Activated T-cell treated with anti-CD3 and anti-CD28 coated beads for 48 hours (primary cell): ENCODE measurements around the gene CBFA2T2.
A peak's percentile ranks its signal among the peaks of the same experiment; 100 is the strongest.

Source experiments
- DNase-seq: peaks from one replicate; pipeline ENCODE4 v3.0.0-alpha.2; 2020; ENCODE audit warnings: low read depth

The CBFA2T2 gene

DNA sequence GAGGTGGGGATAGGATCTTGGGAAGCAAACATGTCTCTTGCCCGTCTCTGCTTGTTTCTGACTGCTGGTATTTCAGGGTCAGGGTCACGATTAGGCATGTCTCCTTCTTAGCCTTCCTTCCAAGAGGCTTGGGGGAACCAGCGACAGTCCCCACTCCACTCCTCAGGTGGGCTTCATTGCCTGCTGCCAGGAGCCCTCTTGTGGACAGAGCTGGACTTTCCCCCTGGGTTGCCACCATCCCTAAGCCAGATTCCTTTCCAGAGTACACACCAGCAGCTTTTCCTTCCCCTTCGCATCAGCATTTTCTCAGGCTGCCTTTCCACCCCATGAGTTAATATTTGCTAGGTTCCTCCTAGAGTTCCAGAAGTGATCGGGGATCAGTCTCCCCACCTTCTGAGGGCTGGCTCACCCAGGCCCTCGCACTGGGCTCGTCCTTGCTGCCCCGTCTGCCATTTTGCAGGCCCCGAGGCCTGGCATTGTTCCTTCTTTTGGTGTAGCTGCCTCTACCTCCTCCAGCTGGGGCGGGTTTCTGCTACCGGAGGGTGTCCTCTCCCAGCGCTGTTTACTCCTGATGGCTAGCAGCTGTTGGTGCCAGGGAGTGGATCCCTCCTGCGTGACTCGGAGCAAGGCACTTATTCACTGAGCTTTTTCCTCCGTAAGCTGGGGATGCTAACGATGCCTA lies 163.5 kb downstream of the CBFA2T2 start:
- DNase-seq, result no peak

DNA sequence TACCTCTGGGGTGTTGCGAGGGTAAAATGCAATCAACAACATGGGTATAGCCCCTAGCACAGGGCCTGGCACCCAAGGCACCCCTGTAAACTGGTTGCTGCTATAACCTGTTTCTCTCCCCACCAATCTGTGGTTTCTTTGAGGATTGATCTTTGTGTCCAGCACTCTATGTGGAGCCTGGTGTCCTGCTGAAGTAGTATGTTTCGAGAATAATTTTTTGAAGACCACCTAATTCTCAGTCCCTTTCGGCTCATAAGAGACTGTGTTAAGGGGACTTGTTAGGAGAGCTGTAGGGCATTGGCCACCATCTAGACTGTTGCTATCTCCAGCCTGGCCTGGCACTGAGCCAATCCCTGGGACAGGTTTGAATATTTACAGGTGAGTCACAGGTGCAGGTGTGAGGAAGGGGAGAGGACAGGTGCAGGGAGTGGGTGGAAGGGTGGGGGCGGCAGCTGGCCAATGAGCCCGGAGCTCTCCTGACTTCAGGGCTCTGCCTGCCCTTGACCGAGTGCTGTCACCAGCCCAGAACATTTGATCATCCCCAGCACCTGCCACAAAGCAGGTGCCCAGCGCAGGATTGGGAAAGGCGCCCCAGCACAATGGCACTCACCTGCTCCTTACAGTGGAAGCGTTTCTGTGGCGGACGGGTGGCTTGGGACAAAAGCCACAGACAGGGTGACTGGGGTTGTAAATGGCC lies 164.2 kb downstream of the CBFA2T2 start:
- no peak for DNase-seq

DNA sequence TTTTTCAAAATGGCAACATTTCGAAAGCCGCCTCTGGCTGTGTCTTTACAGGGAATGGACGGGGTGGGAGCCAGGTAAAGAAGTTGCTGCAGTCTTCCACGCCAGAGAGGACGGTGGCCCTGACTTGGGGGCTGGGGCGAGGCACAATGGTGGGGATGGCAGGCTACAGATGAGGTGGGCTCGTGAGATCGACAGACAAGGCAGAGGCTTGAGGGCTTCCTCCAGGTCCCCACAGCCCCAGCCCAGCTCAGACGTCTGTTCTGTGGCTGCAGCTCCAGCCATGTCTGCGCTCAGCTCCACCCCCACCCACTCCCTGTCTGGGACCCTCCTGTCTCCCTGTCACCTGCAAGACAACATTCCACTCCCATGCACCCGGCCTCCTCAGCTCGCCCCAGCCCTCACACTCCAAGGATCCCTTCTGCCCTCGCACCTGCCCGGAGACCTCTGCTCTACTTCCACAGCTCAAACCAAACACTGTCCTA lies 164.8 kb downstream of the CBFA2T2 start:
- no peak for DNase-seq

DNA sequence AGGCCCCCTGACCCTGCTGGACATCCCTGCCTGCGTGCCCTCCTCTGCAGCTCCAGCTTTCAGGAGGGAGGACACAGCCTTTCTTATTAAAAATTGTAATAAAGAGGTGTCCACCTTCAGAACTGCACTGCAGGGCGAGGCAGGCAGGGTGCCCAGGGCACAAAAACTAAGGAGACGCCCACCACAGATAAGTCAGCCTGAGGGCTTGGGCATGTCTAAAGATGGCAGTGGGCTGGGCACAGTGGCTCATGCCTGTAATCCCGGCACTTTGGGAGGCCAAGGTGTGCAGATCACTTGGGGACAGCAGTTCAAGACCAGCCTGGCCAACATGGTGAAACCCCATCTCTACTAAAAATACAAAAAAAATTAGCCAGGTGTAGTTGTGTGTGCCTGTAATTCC lies 165.3 kb downstream of the CBFA2T2 start:
- DNase-seq, result no peak

DNA sequence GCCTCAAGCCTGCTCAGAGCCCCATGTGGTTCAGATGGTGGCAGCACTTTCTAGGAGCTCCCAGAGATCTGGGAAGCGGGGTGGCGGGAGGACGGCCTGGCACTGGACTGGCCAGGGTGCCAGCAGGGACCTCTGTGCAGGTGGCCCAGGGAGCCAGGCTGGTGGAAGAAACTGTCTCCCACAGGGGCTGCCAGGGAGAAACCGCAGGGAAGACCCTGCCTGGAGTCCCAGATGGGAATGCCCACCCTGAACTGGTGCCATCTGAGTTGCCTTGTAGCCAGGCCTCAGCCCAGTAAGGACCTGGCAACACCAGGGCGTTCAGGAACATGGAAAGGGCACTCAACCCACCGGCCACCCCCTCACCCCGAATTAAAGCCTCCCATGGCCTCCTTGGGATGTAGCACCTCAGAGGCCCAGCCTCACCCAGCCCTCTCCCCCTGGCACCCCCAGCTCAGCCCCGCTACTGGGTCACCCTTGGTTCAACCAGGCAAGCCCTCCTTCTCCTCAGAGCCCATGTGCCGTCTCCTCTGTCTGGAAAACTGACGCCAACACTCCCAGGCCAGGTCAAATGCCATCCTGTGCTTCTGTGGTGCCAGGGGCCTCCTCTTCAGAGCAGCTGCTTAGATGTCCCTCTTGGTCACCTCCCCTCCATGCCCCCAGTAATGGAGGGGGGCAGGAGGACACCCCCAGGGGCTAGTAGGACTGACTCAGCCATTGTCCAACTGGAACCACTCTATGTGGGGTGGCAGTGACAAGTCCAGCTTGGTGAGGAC lies 166.3 kb downstream of the CBFA2T2 start:
- DNase-seq, result no peak

DNA sequence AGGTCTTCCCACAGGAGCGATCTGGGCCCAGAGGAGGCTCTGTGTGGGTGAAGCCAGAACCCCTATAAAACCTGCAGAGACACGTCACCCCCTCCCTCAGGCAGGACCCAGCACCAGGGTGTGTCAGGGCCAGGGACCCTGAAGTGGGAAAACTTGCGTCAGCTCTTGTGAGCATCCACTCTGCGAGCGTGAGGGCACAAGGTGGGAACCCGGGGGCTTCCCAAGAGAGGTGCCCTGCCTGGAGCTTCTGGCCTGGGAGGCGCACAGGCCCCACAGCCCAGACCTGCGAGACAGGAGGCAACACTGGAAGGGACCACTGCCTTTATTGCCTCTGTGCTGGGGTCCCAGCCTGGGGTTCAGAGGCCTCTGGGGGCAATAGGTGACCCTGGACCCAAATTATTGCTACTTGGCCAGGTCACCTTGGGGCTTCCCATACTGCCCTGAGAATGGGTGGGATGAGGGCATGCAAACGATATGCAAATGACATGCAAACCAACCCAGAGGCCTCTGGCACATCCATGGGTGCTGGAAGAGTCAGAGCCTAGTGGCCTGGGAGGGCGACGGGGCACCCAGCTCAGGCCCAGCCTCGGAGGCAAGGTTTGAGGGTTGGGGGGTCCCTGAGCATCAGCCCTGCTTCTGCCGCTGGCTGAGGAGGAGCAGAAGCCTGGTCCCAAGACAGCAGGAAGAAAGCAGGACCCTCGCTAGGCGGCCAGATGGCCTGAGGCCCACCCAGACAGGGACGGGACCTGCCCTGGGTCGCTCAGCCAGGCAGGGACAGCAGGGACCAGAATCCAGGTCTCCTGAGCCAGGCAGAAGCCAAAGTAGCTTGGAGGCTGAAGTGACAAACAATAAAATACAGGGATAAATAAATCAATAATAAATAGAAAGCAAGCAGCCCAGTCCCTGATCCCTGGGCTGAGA lies 167.1 kb downstream of the CBFA2T2 start:
- DNase-seq, result no peak

DNA sequence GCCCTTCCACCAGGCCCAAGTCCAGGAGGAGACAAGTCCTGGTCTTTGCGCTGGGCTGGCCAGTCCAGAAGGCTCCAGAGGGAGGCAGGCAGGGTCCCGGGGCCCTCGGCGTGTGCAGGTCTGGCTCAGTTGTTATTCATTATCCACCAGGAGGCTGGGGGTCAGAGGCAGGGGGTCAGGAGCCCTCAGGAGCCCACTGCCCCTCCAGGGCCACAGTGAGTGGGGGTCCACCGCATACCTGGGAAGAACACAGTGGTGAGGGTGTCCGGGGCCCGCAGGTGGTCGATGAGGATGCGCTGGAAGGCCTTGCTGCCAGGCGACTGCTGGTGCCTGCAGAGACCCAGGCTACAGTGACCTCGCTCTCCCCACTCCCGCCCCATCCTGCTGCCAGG lies 167.8 kb downstream of the CBFA2T2 start:
- no peak for DNase-seq

DNA sequence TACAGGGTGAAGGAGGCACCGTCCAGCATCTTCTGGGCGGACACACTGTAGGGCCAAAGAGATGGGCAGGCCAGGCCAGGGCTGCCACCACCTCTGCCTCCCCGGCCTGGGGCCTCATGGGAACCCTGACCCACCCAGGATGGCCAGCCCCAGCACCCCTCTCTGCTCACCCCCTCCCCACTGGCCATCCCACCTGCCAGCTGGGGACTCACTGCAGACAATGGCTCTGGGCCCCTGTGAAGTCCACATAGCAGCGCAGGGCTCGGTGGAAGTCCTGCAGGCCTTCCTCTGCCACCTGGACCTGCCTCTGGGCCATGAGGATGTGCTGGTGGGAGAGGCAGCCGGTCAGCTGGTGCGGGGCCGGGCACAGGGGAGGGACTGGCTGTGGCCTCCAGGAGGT lies 168.6 kb downstream of the CBFA2T2 start:
- DNase-seq, result no peak

DNA sequence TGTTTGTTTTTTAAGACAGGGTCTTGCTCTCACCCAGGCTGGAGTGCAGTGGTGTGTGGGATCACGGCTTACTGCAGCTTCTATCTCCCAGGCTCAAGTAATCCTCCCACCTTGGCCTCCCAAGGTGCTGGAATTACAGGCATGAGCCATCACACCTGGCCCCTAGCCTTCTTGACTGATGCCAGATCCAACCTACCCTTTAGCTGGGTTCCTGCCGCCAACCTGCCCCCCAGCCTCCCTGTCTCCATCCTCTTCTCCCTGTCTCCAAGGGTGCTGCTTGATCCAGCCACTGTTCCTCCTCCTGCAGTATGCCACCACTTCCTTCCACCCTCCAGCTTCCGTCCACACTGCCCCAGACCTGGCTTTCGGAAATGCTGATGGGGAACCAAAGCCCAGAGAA lies 169.0 kb downstream of the CBFA2T2 start:
- no peak for DNase-seq

DNA sequence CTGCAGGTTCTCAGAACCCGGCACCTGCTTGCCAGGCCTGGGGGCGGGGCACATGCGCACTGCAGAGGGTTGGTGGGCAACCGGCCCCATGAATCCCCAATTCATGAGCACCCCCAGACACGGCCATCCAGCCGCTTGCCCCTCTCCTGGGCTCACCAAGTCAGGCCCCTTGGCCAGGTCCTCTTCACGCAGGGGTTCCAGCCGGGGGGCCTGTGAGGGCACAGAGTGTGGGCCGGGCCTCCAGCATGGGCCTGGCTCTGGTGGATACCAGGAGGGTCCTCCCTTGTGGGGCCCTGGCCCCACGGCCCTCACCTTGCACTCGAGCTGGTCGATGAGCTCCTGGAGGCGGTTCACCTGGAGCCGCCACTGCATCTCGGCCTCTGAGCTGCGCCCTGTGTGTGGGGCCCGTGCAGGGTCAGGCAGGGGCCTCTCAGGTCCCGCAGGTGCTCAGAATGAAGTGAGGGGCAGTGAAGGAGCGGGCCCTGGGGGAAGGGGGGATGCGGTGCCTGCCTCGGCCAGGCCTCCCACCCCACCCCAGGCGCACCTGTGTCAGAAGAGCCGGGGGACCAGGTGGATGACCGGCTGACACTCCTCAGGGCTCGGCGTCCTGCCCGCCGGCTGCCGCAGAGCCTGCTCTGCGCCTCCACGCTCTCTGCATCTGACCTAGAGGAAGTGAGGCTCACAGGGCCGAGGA lies 169.6 kb downstream of the CBFA2T2 start:
- DNase-seq, result no peak

DNA sequence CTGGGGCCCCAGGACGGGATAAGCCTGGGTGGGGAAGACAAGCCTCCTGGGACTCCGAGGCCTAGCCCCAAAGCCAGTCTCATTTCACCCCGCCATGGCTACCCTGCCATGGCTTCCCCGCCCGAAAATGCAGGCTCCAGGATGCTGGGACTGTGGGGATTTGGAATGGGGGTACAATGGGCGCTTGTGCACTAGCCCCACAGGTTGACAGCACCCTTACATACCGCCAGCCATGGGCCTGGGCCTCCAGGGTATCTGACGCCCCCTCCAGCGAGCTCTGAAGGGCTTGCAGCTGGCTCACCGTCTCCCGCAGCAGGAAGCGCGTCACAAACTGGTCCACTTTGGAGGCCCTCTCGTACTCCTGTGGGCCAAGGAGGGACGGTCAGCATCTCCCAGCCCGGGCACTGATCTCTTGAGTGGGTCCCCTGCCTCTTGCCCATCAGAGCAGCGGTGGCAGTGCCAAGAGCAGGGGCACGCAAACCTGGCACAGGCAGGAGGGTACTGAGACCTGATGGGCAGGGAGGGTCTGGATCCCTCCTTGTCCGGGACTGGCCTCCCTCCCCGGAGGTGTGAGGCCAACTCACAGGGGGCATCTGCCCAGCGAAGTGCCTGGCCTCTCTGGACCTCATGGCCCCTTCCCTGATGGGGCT lies 170.3 kb downstream of the CBFA2T2 start:
- DNase-seq, result no peak

DNA sequence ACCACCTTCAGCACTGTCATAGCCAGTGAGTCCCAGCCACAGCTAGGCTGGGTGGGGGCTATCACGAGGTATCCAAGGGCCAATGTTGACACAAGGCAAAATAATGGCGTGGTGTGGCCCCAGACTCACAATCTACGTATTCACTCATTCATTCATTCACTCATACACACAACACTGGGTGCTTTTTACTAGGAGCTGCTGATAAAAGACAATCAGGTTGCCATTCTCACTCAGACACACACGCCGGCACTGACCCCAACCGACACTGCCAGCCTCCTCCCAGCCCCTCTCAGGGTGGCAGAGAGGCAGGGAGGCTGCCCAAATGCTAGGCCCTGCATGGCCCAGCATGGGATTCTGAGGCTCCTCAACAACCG lies 170.8 kb downstream of the CBFA2T2 start:
- no peak for DNase-seq

DNA sequence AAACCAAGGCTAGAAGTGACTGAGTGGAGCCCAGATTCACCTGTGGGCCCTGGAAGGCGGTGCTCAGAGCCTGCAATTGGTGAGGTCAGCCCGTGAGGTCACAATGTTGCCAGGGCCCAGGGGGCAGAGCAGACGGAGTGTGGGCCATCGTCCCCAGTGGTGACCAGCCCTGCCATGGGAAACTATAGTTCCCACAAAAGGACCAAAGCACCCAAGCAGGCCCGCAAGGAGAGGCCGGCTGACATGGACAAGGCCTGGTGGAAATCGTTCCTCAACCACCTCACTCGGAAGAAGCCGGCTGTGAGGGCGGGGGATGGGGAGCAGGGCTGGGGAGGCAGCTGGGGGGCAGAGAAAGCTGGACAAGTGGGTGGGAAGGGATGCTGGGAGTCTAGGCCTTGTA lies 172.3 kb downstream of the CBFA2T2 start, which contains the start of gene C20orf144:
TSS of gene C20orf144 (plus strand) at position 156 of the 400 bp plus-strand sequence. CDS start at position 175, 19 bp downstream.
- no peak for DNase-seq

DNA sequence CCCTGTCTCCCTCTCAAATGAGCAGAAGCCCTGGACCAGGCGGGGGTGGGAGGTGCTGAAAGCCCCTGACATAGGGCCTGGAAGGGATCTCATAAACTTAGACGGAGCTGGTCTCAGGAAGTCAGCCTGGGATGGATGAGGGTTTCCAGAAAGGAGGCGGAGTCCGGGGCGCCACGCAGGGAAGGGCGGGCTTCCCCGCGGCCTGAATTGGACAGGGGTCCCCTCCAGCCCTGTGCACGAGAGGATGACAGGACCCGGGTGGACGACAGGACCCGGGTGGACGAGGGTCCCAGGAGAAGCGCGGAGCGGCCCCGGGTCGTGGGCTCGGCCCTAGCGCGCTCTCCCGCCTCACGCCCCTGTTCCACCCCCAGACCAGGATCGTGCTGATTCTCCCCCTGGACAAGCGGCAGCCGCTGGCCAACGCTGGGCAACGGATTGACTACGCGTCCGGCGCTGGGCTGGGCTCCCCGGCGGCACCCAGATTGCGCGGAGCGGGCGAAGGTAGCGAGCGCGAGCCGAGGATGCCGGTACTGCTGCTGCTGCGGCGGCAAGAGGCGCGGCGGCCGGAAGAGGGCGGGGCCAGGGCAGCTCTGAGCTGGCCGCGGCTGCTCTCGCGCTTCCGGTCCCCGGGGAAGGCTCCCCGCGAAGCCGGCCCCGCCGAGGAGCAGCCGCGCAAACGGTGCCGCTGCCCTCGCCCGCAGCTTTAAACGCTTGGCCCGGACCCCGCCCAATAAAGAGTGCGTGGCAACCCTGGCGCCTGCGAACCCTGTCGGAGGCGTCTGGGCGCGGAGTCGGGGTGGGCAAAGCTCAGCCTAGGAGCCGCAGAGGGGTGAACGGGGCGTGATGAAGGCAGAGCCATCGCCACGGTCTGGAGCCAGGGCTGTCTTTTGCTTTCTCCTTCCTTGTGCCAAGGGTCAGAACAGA lies 173.5 kb downstream of the CBFA2T2 start:
- peak; percentile 86 for DNase-seq

DNA sequence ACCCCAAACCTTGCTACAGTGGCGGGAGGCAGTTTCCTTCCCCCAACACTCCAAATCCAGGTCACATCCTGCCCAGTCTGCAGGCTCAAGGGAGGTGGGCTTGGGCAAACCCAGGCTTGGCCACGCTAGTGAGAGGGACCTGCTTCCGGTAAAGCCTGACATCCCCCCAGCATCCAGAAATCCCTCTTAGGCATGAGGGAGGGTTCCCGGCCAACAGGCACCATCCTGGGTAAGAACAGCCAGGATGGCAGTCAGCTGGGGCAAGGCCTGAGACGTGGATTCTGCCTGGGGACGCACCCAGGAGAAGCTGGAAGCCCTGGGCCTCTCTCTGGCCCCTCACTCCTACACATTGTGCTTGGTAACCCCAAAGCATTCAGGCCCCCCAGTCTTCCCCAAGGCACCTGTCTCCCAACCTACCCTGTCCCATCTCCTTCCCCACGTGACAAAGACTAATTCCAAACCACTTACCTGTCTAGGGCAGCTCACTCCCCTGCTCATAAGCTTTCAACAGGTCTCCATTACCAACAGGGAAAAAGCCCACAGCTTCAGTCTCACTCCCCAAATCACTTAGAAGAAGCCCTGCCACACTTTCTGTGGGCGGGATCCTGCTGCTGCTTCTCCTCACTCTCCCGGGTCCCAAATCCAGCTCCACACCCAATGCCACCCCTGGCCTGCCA lies 174.3 kb downstream of the CBFA2T2 start:
- DNase-seq, result no peak

DNA sequence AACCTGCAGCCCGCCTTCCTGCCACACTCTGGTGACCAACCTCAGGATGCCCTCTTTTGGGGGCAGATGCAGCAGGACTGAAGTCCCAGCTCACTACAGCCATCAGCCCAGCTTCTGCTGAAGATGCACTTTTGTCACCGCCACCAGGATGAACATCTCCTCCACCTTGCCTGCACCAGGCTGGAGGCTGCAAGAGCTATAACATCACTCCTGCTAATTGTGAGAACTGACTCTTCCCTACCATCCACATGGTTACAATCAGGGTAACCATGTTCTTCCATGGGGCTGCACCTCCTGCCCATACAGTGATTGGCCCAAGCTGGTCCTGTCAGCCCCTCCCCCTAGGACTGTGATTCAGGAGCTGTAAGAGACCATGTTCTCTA lies 174.9 kb downstream of the CBFA2T2 start:
- no peak for DNase-seq

DNA sequence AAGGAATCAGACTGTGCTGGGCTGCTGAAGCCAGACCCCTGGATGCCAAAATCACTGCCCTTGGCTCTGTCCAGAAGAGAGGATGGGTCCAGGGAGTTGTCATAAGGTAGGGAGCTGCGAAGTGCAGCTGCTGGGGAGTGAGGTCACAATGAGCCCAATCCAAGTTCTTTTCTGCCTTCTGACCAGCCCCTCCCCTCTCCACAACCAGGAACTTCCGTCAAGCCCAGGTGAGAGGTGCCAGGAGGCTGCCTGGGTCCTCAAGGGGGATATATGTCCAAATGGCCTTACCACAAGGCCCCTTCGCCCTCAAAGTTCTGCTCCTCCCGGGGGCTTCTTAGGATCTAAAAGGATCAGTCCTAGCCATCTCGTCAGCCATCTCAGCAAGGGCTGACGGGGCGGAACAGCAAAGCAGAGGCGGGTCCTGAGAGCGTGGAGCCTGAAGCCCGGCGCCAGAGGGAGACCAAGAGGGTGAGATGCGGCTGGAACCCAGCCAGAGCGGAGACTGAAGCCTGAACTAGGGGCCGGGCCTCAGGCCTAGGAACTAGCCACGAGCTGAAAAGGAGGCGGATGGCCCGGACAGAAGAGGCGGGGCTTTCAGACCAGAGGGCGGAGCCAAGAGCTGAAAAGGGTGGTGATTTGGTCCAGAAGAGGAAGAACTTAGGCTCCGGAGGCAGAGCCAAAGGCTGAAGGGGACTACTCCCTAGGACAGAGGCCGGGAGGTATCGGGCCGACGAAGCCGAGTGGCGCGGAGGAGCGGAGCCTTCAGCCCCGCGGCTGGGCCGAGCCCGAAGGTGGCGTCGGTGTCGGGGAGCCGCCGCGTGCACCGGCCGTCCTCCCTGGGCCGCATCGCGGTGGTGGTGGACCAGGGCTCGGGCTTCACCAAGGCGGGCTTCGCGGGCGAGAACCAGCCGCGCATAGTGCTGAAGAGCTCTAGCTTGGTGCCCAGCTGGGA lies 176.7 kb downstream of the CBFA2T2 start, which contains the start of gene ACTL10:
TSS of gene ACTL10 (plus strand) at position 651 of the 952 bp plus-strand sequence. CDS start 555 bp downstream, outside the sequence.
- DNase-seq, result peak; percentile 87

DNA sequence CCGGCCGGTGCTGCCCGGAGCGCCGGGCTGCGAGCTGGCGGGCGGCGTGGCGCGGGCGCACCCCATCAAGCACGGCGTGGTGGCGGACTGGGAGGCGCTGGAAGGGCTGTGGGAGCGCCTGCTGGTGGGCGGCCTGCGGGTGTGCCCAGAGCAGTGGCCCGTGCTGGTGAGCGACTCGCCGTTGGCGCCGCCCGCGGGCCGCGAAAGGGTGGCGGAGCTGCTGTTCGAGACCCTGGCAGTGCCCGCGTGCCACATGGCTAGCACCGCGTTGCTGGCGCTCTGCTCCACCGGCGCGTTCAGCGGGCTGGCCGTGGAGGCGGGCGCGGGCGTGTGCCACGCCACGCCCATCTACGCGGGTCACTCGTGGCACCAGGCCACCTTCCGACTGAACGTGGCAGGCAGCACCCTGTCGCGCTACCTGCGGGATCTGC lies 177.4 kb downstream of the CBFA2T2 start:
- DNase-seq, result peak; percentile 46
